Smooth muscle cell (in vitro differentiated cells): ENCODE measurements around the gene SH3PXD2A. TPM values are rescaled to one million over a fixed set of nuclear protein-coding genes. Genes with fewer than 3 reads are reported as not detected.

Experiments
- DNase-seq: peaks from one replicate; lab custom pipeline; 2025; ENCODE audit not compliant: unreplicated experiment; lab: John Stamatoyannopoulos, UW
- H2AFZ ChIP-seq: fragments of 200-600 bp; sonication (generic); 2 replicates; pipeline ENCODE4 v1.6.0; 2016; ENCODE audit warnings: antibody characterized with exemption, low read depth, mild to moderate bottlenecking
- H3F3A ChIP-seq: fragments of 200-600 bp; sonication (generic); 2 replicates; pipeline ENCODE4 v1.6.0; 2017; ENCODE audit warnings: antibody characterized with exemption, low read depth
- H3K27ac ChIP-seq: fragments of 200-600 bp; sonication (generic); 2 replicates; pipeline ENCODE4 v1.5.1; 2016; ENCODE audit warnings: low read depth, mild to moderate bottlenecking
- H3K27me3 ChIP-seq: fragments of 200-600 bp; sonication (generic); 2 replicates; pipeline ENCODE4 v1.6.1; 2016; ENCODE audit warnings: low read depth, mild to moderate bottlenecking
- H3K36me3 ChIP-seq: fragments of 200-600 bp; sonication (generic); 2 replicates; pipeline ENCODE4 v1.5.1; 2016; ENCODE audit warnings: low read depth
- H3K4me1 ChIP-seq: fragments of 200-600 bp; sonication (generic); 2 replicates; pipeline ENCODE4 v1.5.1; 2016; ENCODE audit warnings: low read depth
- H3K4me2 ChIP-seq: fragments of 200-600 bp; sonication (generic); 2 replicates; pipeline ENCODE4 v1.6.0; 2016; ENCODE audit warnings: mild to moderate bottlenecking
- H3K4me3 ChIP-seq: fragments of 200-600 bp; sonication (generic); 2 replicates; pipeline ENCODE4 v1.5.1; 2016; ENCODE audit warnings: mild to moderate bottlenecking
- H3K79me2 ChIP-seq: fragments of 200-600 bp; sonication (generic); 2 replicates; pipeline ENCODE4 v1.6.0; 2016; ENCODE audit warnings: low read depth, mild to moderate bottlenecking
- H3K9ac ChIP-seq: fragments of 200-600 bp; sonication (generic); 2 replicates; pipeline ENCODE4 v1.6.0; 2016; ENCODE audit warnings: low read depth
- H3K9me3 ChIP-seq: fragments of 200-600 bp; sonication (generic); replicated peaks from 2 replicates; pipeline ENCODE4 v1.5.1; 2016; ENCODE audit warnings: low read depth
- H4K20me1 ChIP-seq: fragments of 200-600 bp; sonication (generic); 2 replicates; pipeline ENCODE4 v1.6.0; 2016; ENCODE audit warnings: low read depth
- WGBS: methylation state at CpG from one replicate; pipeline ENCODE4 v1.1.7; 2016; ENCODE audit warnings: low lambda C conversion rate; 5-methylcytosine and 5-hydroxymethylcytosine counted together
- polyA plus RNA-seq: library from polyadenylated mRNA; unstranded; fragments of >200 nt; fragmentation: Nextera tagmentation; extraction: Ambion mirVana; gene quantifications from 2 replicates; pipeline ENCODE4 v1.2.1, GENCODE V29; 2016
- total RNA-seq: library from RNA; depleted of rRNA; stranded (reverse); fragments of >200 nt; gene quantifications from 2 replicates; pipeline ENCODE4 v1.2.3, GENCODE V29; 2014
- TF ChIP-seq, protein P1 (sequence below): fragments of 200-600 bp; sonication (generic); IDR thresholded peaks from 2 replicates; pipeline ENCODE4 v1.5.1; 2017; ENCODE audit warnings: borderline replicate concordance, mild to moderate bottlenecking, antibody characterized with exemption; ENCODE audit not compliant: insufficient read depth, poor library complexity, severe bottlenecking

SH3PXD2A gene
- total and polyA plus RNA-seq, 2 experiments from 2014 or later = 30.1 to 37.9 TPM

DNA sequence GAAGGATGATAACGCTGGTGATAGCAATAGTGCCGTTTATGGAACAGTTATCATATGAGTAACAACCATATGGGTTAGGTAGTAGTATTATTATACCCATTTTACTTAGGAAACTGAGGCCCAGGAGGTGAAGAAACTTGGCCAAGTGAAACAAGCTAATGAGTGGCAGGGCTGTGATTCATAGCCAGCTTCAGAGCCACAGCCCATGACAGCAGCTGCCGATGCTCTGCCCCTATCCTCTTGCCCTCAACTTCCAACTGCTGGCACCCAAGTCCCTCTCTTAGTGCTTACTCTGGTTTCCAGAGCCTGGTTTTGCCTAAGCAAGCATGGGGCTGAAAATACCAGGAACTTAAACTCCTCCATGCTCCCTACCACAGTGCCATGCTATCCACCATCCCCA lies 12.3 kb downstream of the SH3PXD2A start:
- no peak overlapping the region for H2AFZ ChIP-seq
- no peak overlapping the region for H3K4me2 ChIP-seq
- no peaks in the 10 kb centered on the region for H3F3A ChIP-seq
- H3K27ac ChIP-seq = no peak overlapping the region
- H3K4me3 ChIP-seq = no peak overlapping the region
- H3K27me3 ChIP-seq = no peaks in the 10 kb centered on the region
- DNase-seq = no peak
- H4K20me1 ChIP-seq = peaks cover 96% of the 10 kb centered on the region
- H3K9me3 ChIP-seq = no peaks in the 10 kb centered on the region
- peaks cover 26% of the 10 kb centered on the region for H3K4me1 ChIP-seq
- TF ChIP-seq, protein P1, sequence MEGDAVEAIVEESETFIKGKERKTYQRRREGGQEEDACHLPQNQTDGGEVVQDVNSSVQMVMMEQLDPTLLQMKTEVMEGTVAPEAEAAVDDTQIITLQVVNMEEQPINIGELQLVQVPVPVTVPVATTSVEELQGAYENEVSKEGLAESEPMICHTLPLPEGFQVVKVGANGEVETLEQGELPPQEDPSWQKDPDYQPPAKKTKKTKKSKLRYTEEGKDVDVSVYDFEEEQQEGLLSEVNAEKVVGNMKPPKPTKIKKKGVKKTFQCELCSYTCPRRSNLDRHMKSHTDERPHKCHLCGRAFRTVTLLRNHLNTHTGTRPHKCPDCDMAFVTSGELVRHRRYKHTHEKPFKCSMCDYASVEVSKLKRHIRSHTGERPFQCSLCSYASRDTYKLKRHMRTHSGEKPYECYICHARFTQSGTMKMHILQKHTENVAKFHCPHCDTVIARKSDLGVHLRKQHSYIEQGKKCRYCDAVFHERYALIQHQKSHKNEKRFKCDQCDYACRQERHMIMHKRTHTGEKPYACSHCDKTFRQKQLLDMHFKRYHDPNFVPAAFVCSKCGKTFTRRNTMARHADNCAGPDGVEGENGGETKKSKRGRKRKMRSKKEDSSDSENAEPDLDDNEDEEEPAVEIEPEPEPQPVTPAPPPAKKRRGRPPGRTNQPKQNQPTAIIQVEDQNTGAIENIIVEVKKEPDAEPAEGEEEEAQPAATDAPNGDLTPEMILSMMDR = no peak
- WGBS = 86% methylated on average over 3 of the region's 3 CpGs
- no peak overlapping the region for H3K9ac ChIP-seq
- H3K36me3 ChIP-seq = no peaks in the 10 kb centered on the region
- peaks cover 99% of the 10 kb centered on the region for H3K79me2 ChIP-seq

- Histone ChIP-seq H3F3A (no peaks in the 10 kb centered on the region), H3K79me2 (peaks cover 99% of the 10 kb centered on the region), H3K4me3 (no peak overlapping the region), H3K27ac (no peak overlapping the region), H3K9ac (no peak overlapping the region), H3K36me3 (no peaks in the 10 kb centered on the region), H3K4me1 (peaks cover 26% of the 10 kb centered on the region), H2AFZ (no peak overlapping the region), H3K9me3 (no peaks in the 10 kb centered on the region), H3K27me3 (no peaks in the 10 kb centered on the region), H4K20me1 (peaks cover 96% of the 10 kb centered on the region), H3K4me2 (no peak overlapping the region)
- DNase-seq = no peak
- 62% methylated on average over 7 of the region's 7 CpGs for WGBS
- TF ChIP-seq, protein P1 = no peak
These were observed 12.8 kb downstream of the SH3PXD2A start for GRCh38 chr10:103842605-103843004.

- Histone ChIP-seq H3K9me3 (no peaks in the 10 kb centered on the region), H3K4me3 (no peak overlapping the region), H3K9ac (no peak overlapping the region), H3K4me1 (peaks cover 34% of the 10 kb centered on the region), H2AFZ (no peak overlapping the region), H4K20me1 (peaks cover 96% of the 10 kb centered on the region), H3K27me3 (no peaks in the 10 kb centered on the region), H3K27ac (no peak overlapping the region), H3K36me3 (no peaks in the 10 kb centered on the region), H3K79me2 (peaks cover 99% of the 10 kb centered on the region), H3F3A (no peaks in the 10 kb centered on the region), H3K4me2 (no peak overlapping the region)
- DNase-seq = no peak
- TF ChIP-seq, protein P1 = no peak
- WGBS = 90% methylated on average over 7 of the region's 7 CpGs
These were observed 13.9 kb downstream of the SH3PXD2A start for GRCh38 chr10:103841519-103841918.

DNA sequence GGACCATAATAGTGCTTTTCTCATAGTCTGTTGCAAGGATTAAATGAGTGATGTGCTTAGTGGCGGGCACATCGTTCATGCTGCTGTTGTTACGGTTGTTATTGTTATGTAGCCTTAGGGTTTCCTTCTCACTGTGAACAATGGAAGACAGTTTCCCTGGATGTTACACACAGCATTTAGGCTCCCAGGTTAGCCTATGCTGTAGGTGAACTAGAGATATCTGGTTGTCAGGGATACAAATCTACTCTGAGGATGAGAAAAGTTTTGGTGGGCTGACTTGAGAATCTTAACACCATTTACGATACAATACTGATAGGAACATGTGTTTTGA lies 14.7 kb downstream of the SH3PXD2A start:
- TF ChIP-seq, protein P1 = no peak
- H3K4me2 ChIP-seq = no peak overlapping the region
- peak overlapping the region; percentile 48 for H3K27ac ChIP-seq

More for the DNA sequence above, 14.7 kb downstream of the SH3PXD2A start:
- peaks cover 39% of the 10 kb centered on the region for H3K4me1 ChIP-seq
- no peaks in the 10 kb centered on the region for H3K27me3 ChIP-seq
- no peak overlapping the region for H3K4me3 ChIP-seq
- no peaks in the 10 kb centered on the region for H3K36me3 ChIP-seq
- 65% methylated on average over 4 of the region's 4 CpGs for WGBS
- H3K9ac ChIP-seq = peak overlapping the region; percentile 4
- DNase-seq = no peak
- H3K9me3 ChIP-seq = no peaks in the 10 kb centered on the region
- H3F3A ChIP-seq = peaks cover 8% of the 10 kb centered on the region
- no peak overlapping the region for H2AFZ ChIP-seq
- peaks cover 96% of the 10 kb centered on the region for H4K20me1 ChIP-seq
- H3K79me2 ChIP-seq = peaks cover 99% of the 10 kb centered on the region
